ENCODE results near the gene ANKRD31. TPM values are rescaled to one million over a fixed set of nuclear protein-coding genes. Genes with fewer than 3 reads are reported as not detected.

ANKRD31 gene
- total and polyA plus RNA-seq, 11 donors, result 0.04 to 0.17 (median 0.09) TPM; not detected in 5

GRCh38 chr5:75021800-75022199 lies 214.9 kb downstream of the ANKRD31 start:
- no peak for TF ChIP-seq CTCF (IDR thresholded peaks at IDR 0.05)
- no peak for TF ChIP-seq POLR2A (IDR thresholded peaks at IDR 0.05)
- ATAC-seq, result no peak
- no peak overlapping the region for H3K4me3 ChIP-seq

GRCh38 chr5:75021219-75021618 lies 215.5 kb downstream of the ANKRD31 start:
- Histone ChIP-seq H3K4me1 (no peaks in the 10 kb centered on the region), H3K27me3 (no peaks in the 10 kb centered on the region), H3K27ac (no peak overlapping the region), H3K36me3 (no peaks in the 10 kb centered on the region), H3K9me3 (no peaks in the 10 kb centered on the region), H3K4me3 (no peak overlapping the region)
- DNase-seq, result no peak
- TF ChIP-seq CTCF (IDR thresholded peaks at IDR 0.05) (no peak), POLR2A (IDR thresholded peaks at IDR 0.05) (no peak)
- intact Hi-C loops (cut with DNase I), result no loop called here
- WGBS, 4 donors, result 43 to 60% (median 53%) methylated on average over 3 of the region's 3 CpGs
- no peak for ATAC-seq

More at GRCh38 chr5:75021800-75022199, 214.9 kb downstream of the ANKRD31 start:
- H3K9me3 ChIP-seq, result no peaks in the 10 kb centered on the region
- DNase-seq, result no peak
- H3K27me3 ChIP-seq, result no peaks in the 10 kb centered on the region
- H3K36me3 ChIP-seq, result no peaks in the 10 kb centered on the region
- H3K27ac ChIP-seq, result no peak overlapping the region
- no peaks in the 10 kb centered on the region for H3K4me1 ChIP-seq
- intact Hi-C loops (cut with DNase I), result no loop called here
- 74 to 89% (median 83%) methylated on average over 4 of the region's 4 CpGs for WGBS, 4 donors

- no peak for ATAC-seq
Measured at GRCh38 chr5:75020016-75020656, 216.5 kb downstream of the ANKRD31 start.

More at GRCh38 chr5:75020016-75020656, 216.5 kb downstream of the ANKRD31 start:
- 83 to 88% (median 84%) methylated on average over 9 to 10 of the region's 10 CpGs for WGBS, 4 donors
- no peak for DNase-seq
- Histone ChIP-seq H3K27me3 (no peaks in the 10 kb centered on the region), H3K4me3 (no peak overlapping the region), H3K36me3 (no peaks in the 10 kb centered on the region), H3K9me3 (no peaks in the 10 kb centered on the region), H3K4me1 (no peaks in the 10 kb centered on the region), H3K27ac (no peak overlapping the region)
- intact Hi-C loops (cut with DNase I), result no loop called here
- TF ChIP-seq CTCF (IDR thresholded peaks at IDR 0.05) (no peak), POLR2A (IDR thresholded peaks at IDR 0.05) (no peak)
